Globus pallidus (tissue), 1 donor: ENCODE measurements around the gene FIBCD1.

Experiments
- DNase-seq: peaks from one replicate; pipeline ENCODE4 v3.0.0-alpha.2; 2015; ENCODE audit warnings: low spot score

The FIBCD1 gene

GRCh38 chr9:130858739-130859705 lies 80.0 kb downstream of the FIBCD1 start:
- no peak for DNase-seq

- no peak for DNase-seq
These were observed 80.9 kb downstream of the FIBCD1 start for GRCh38 chr9:130857864-130858738.

- no peak for DNase-seq
These were observed 82.6 kb downstream of the FIBCD1 start for GRCh38 chr9:130856474-130856873.

GRCh38 chr9:130854835-130855234 lies 84.2 kb downstream of the FIBCD1 start:
- no peak for DNase-seq

GRCh38 chr9:130854092-130854491 lies 85.0 kb downstream of the FIBCD1 start:
- DNase-seq, result no peak

- no peak for DNase-seq
These were observed 86.2 kb downstream of the FIBCD1 start for GRCh38 chr9:130852801-130853200.
